ENCODE measurements around the gene ZXDC.

GRCh38 chr3:126484148-126484547, 8.5 kb upstream of the ZXDC start:
- TF ChIP-seq TCF7L2 (IDR thresholded peaks at IDR 0.05; ENCODE audit: low read depth, low read length) (no peak), CTCF (IDR thresholded peaks at IDR 0.05) (no peak), POLR2AphosphoS5 (IDR thresholded peaks at IDR 0.05; ENCODE audit: low read depth, low read length) (no peak), REST (IDR thresholded peaks at IDR 0.05; ENCODE audit: insufficient read depth in 1 of 2, low read depth in 2 of 2, low read length in 1 of 2) (no peak), SIN3A (IDR thresholded peaks at IDR 0.05; ENCODE audit: borderline replicate concordance, insufficient read depth, low read depth, low read length) (no peak)

Measured in Panc1 (cell line).